ENCODE data around the gene ZKSCAN2. TPM values are rescaled to one million over a fixed set of nuclear protein-coding genes. Genes with fewer than 3 reads are reported as not detected.

ZKSCAN2 gene
- polyA plus RNA-seq, 3 donors: 0.44 to 0.79 (median 0.56) TPM

DNA sequence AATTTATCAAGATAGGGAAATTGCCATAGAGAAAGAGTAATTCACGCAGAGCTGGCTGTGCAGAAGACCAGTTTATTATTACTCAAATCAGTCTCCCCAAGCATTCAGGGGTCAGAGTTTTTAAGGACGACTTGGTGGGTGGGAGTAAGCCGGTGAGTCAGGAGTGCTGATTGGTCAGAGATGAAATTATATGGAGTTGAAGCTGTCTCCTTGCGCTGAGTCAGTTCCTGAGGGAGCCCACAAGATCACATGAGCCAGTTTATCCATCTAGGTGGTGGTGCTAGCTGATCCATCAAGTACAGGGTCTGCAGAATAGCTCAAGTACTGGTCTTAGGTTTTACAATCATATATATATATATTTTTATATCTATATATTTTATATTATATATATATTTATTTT is 46.9 kb downstream of the ZKSCAN2 start:
- Histone ChIP-seq H4K20me1 (ENCODE audit: insufficient read depth, low read length) (no peaks in the 10 kb centered on the region), H3K4me1 (ENCODE audit: control insufficient read depth in 1 of 2, insufficient read depth in 2 of 2, low read length in 2 of 2) (no peaks in the 10 kb centered on the region), H3K27ac (ENCODE audit: low read depth in 1 of 2, low read length in 2 of 2) (no peak overlapping the region), H3K79me2 (ENCODE audit: insufficient read depth, low read length) (no peaks in the 10 kb centered on the region), H3K36me3 (replicated peaks in 1 of 2; ENCODE audit: control insufficient read depth in 1 of 2, insufficient read depth in 2 of 2, low read length in 2 of 2) (no peaks in the 10 kb centered on the region), H3K27me3 (ENCODE audit: control insufficient read depth in 2 of 2, insufficient read depth in 2 of 2, low read length in 2 of 2) (no peaks in the 10 kb centered on the region), H2AFZ (ENCODE audit: insufficient read depth, low read depth, low read length, poor library complexity, severe bottlenecking) (no peak overlapping the region), H3K9me3 (replicated peaks in 1 of 2; ENCODE audit: control insufficient read depth in 1 of 2, insufficient read depth in 1 of 2, low read length in 2 of 2) (no peaks in the 10 kb centered on the region), H3K9ac (ENCODE audit: insufficient read depth, low read length, poor library complexity, severe bottlenecking) (no peak overlapping the region), H3K4me2 (replicated peaks; ENCODE audit: extremely low read depth, low read length, poor library complexity, severe bottlenecking) (no peak overlapping the region), H3K4me3 (replicated peaks in 1 of 3; ENCODE audit: low read depth in 2 of 3, low read length in 3 of 3) (no peak overlapping the region)
- TF ChIP-seq, protein P1, sequence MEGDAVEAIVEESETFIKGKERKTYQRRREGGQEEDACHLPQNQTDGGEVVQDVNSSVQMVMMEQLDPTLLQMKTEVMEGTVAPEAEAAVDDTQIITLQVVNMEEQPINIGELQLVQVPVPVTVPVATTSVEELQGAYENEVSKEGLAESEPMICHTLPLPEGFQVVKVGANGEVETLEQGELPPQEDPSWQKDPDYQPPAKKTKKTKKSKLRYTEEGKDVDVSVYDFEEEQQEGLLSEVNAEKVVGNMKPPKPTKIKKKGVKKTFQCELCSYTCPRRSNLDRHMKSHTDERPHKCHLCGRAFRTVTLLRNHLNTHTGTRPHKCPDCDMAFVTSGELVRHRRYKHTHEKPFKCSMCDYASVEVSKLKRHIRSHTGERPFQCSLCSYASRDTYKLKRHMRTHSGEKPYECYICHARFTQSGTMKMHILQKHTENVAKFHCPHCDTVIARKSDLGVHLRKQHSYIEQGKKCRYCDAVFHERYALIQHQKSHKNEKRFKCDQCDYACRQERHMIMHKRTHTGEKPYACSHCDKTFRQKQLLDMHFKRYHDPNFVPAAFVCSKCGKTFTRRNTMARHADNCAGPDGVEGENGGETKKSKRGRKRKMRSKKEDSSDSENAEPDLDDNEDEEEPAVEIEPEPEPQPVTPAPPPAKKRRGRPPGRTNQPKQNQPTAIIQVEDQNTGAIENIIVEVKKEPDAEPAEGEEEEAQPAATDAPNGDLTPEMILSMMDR (IDR thresholded peaks at IDR 0.05): no peak
- Mint-ChIP-seq H3K4me3 (peak overlapping the region in 1 of 2 donors; percentile 13), H3K9me3 (no peaks in the 10 kb centered on the region), H3K27me3 (ENCODE audit: low read depth in 3 of 3) (no peaks in the 10 kb centered on the region), H3K36me3 (no peaks in the 10 kb centered on the region), H3K4me1 (peaks cover 2% of the 10 kb centered on the region), H3K27ac (no peak overlapping the region)
- intact Hi-C loops (cut with micrococcal nuclease): no loop called here
- WGBS (ENCODE audit: insufficient coverage): no CpG with 5 or more reads among the region's 4 CpGs
- DNase-seq: peak in 1 of 3 donors; percentile 18

DNA sequence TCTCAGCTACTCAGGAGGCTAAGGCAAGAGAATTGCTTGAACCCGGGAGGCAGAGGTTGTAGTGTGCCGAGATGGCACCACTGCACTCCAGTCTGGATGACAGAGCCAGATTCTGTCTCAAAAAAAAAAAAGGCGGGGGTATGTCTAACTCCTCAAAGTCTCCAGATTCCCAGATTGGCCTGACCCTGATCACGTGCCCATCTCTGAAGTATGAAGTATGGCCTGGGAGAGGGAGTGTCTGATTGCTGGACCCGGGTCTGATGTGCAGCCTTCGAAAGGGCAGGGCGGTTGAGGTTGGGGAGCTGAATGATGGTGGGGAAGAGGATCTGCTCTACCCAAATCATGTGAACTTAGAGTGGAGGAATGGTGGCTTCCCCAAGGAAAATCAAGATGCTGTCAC is 58.2 kb downstream of the ZKSCAN2 start:
- Histone ChIP-seq H3K4me1 (ENCODE audit: control insufficient read depth in 1 of 2, insufficient read depth in 2 of 2, low read length in 2 of 2) (no peaks in the 10 kb centered on the region), H3K27ac (ENCODE audit: low read depth in 1 of 2, low read length in 2 of 2) (no peak overlapping the region), H4K20me1 (ENCODE audit: insufficient read depth, low read length) (no peaks in the 10 kb centered on the region), H3K27me3 (ENCODE audit: control insufficient read depth in 2 of 2, insufficient read depth in 2 of 2, low read length in 2 of 2) (no peaks in the 10 kb centered on the region), H3K9ac (ENCODE audit: insufficient read depth, low read length, poor library complexity, severe bottlenecking) (no peak overlapping the region), H3K4me2 (replicated peaks; ENCODE audit: extremely low read depth, low read length, poor library complexity, severe bottlenecking) (no peak overlapping the region), H2AFZ (ENCODE audit: insufficient read depth, low read depth, low read length, poor library complexity, severe bottlenecking) (no peak overlapping the region), H3K36me3 (replicated peaks in 1 of 2; ENCODE audit: control insufficient read depth in 1 of 2, insufficient read depth in 2 of 2, low read length in 2 of 2) (no peaks in the 10 kb centered on the region), H3K9me3 (replicated peaks in 1 of 2; ENCODE audit: control insufficient read depth in 1 of 2, insufficient read depth in 1 of 2, low read length in 2 of 2) (no peaks in the 10 kb centered on the region), H3K79me2 (ENCODE audit: insufficient read depth, low read length) (no peaks in the 10 kb centered on the region), H3K4me3 (replicated peaks in 1 of 3; ENCODE audit: low read depth in 2 of 3, low read length in 3 of 3) (no peak overlapping the region)
- DNase-seq: no peak
- TF ChIP-seq, protein P1 (IDR thresholded peaks at IDR 0.05): no peak
- Mint-ChIP-seq H3K27ac (no peak overlapping the region), H3K27me3 (ENCODE audit: low read depth in 3 of 3) (peaks cover 0 to 2% (median 0%) of the 10 kb centered on the region in 3 donors), H3K4me1 (no peaks in the 10 kb centered on the region), H3K36me3 (no peaks in the 10 kb centered on the region), H3K9me3 (no peaks in the 10 kb centered on the region), H3K4me3 (no peak overlapping the region)
- intact Hi-C loops (cut with micrococcal nuclease): no loop called here
- WGBS (ENCODE audit: insufficient coverage): 97% methylated on average over 6 of the region's 7 CpGs

Measured in CD14-positive monocyte (primary cell).